SK-N-MC (cell line): Measurements from ENCODE around the gene NNAT.
"Not testable (repeated sequence)": the region's sequence is repeated elsewhere in the genome, so short reads cannot be mapped to it uniquely, and the experiment has no call there.

Experiments
- DNase-seq: peaks from one replicate; pipeline ENCODE4 v3.0.0-alpha.2; 2011; ENCODE audit warnings: low read depth, low spot score
- H3K27ac ChIP-seq: fragments of 200-600 bp; sonication (generic); 2 replicates; pipeline ENCODE4 v1.5.1; 2016; ENCODE audit warnings: mixed run types
- H3K36me3 ChIP-seq: fragments of 200-600 bp; sonication (generic); 2 replicates; pipeline ENCODE4 v1.6.1; 2017; ENCODE audit warnings: antibody characterized with exemption, low read length, mixed read lengths; ENCODE audit not compliant: insufficient read depth
- H3K4me3 ChIP-seq: fragments of 200-600 bp; sonication (generic); 2 replicates; pipeline ENCODE4 v1.5.1; 2016
- H3K9ac ChIP-seq: fragments of 200-600 bp; sonication (generic); 2 replicates; pipeline ENCODE4 v1.8.0; 2017; ENCODE audit warnings: mixed run types, mixed read lengths; ENCODE audit not compliant: insufficient read length
- H3K9me3 ChIP-seq: fragments of 200-600 bp; sonication (generic); 2 replicates; pipeline ENCODE4 v1.6.1; 2017; ENCODE audit warnings: low read depth, mild to moderate bottlenecking, antibody characterized with exemption, low read length, moderate library complexity, mixed read lengths
- EZH2 ChIP-seq: fragments of 200-600 bp; sonication (generic); IDR thresholded peaks from one replicate; pipeline ENCODE4 v1.6.1; 2017; ENCODE audit warnings: antibody characterized with exemption
- FOXP2 ChIP-seq: optimal IDR thresholded peaks from 2 replicates; pipeline ENCODE3; 2011; ENCODE audit warnings: mild to moderate bottlenecking, moderate library complexity; ENCODE audit not compliant: insufficient read depth; ENCODE audit errors: extremely low read length, control extremely low read depth
- POLR2AphosphoS5 ChIP-seq: IDR thresholded peaks from 2 replicates; pipeline ENCODE4 v1.6.1; 2012; ENCODE audit warnings: mild to moderate bottlenecking, low read depth, low read length, borderline replicate concordance

The NNAT gene

DNA sequence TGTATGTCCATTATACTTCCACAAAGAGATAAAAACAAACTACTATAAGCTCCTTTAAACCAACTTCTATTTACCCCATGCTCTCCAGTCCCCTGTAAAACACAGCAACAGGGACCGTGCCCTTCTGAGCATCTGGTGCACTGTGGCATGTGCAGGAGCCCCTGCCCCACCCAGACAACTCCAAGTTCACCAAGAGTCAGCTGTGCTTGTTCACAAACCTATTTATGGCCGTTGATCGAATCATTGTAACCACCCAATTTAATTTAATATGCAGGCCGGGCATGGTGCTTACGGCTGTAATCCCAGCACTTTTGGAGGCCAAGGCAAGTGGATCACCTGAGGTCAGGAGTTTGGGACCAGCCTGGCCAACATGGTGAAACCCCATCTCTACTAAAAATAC, 20.3 kb downstream of the NNAT start:
- no peak overlapping the region for H3K27ac ChIP-seq

DNA sequence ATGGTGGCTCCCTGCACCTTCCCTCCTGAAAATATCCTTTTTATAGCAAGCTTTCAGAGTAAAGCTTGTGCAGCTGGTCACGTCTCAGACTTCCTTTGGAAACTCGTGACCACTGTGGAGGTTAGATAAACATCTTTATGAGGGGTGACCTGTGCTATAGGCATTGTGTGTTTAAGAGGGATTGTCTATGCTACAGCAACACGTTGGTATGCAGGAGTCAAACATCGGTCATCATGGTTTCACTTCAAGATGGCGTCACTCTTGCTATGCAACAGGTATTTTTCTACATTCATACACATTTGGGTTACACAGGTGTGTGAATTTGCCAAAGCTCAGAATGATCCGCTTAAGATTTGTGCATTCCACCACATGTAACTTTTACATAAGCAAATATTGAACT, 21.2 kb downstream of the NNAT start:
- H3K27ac ChIP-seq = no peak overlapping the region
- DNase-seq = no peak
- no peaks in the 10 kb centered on the region for H3K36me3 ChIP-seq
- TF ChIP-seq FOXP2 (no peak), EZH2 (no peak), POLR2AphosphoS5 (no peak)
- H3K9me3 ChIP-seq = no peaks in the 10 kb centered on the region
- no peak overlapping the region for H3K4me3 ChIP-seq
- H3K9ac ChIP-seq = no peak overlapping the region

More for the DNA sequence above, 20.3 kb downstream of the NNAT start:
- Histone ChIP-seq H3K36me3 (no peaks in the 10 kb centered on the region), H3K4me3 (no peak overlapping the region), H3K9me3 (no peaks in the 10 kb centered on the region), H3K9ac (no peak overlapping the region)
- no peak for TF ChIP-seq POLR2AphosphoS5
- no peak for TF ChIP-seq EZH2
- no peak for DNase-seq

DNA sequence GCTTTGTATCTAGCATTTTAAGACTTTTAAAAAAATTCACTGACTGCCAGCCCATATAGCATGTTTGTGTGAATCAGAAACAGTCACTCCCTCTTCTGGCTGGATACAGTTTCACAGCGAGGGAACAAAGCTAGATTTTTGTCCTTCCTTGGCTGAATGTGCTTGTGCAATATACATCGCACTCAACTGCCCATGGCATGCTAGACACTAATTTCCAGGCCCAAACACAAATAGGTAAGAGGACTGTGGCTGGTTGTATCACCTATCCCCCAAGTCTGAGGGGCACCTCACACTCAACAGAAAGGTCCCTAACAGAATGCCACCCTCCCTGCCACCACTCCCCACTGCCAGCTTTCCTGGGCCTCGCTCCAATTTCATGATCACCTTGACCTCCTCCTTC, 22.8 kb downstream of the NNAT start:
- DNase-seq = no peak
- H3K4me3 ChIP-seq = no peak overlapping the region
- H3K9ac ChIP-seq = no peak overlapping the region
- no peak for TF ChIP-seq EZH2
- TF ChIP-seq FOXP2 = no peak
- no peak for TF ChIP-seq POLR2AphosphoS5
- H3K36me3 ChIP-seq = no peaks in the 10 kb centered on the region
- H3K9me3 ChIP-seq = no peaks in the 10 kb centered on the region
- no peak overlapping the region for H3K27ac ChIP-seq

DNA sequence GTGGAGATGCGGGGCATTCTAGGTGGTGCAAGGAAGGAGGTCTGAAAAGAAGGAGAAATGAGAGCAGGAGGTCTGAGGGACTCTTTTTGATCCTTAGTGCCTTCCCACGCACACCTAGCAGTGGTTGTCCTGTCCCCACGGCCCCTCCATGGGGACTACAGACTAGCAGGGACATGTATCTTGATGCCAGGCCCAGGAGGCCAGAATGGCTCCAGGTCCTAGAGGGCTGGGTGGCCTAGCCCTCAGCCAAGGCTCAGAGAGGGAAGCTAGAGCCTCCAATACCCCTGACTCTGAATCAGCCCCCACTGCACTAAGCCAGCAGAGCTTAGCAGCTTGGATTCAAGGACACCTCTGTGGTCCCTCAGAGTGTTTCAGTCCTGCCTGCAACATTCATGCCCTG, 23.3 kb downstream of the NNAT start:
- no peaks in the 10 kb centered on the region for H3K36me3 ChIP-seq
- no peak overlapping the region for H3K4me3 ChIP-seq
- no peak overlapping the region for H3K27ac ChIP-seq
- no peak overlapping the region for H3K9ac ChIP-seq
- TF ChIP-seq POLR2AphosphoS5 = no peak
- TF ChIP-seq FOXP2 = no peak
- TF ChIP-seq EZH2 = no peak
- DNase-seq = no peak
- H3K9me3 ChIP-seq = no peaks in the 10 kb centered on the region

- Histone ChIP-seq H3K27ac (no peak overlapping the region), H3K4me3 (no peak overlapping the region), H3K36me3 (no peaks in the 10 kb centered on the region), H3K9ac (no peak overlapping the region), H3K9me3 (no peaks in the 10 kb centered on the region)
- no peak for TF ChIP-seq FOXP2
- TF ChIP-seq POLR2AphosphoS5 = no peak
- no peak for TF ChIP-seq EZH2
- no peak for DNase-seq
Measured at GRCh38 chr20:37545516-37545915, 24.5 kb downstream of the NNAT start.

- no peak for TF ChIP-seq EZH2
- no peak for TF ChIP-seq POLR2AphosphoS5
- TF ChIP-seq FOXP2 = no peak
- Histone ChIP-seq H3K9ac (no peak overlapping the region), H3K9me3 (no peaks in the 10 kb centered on the region), H3K36me3 (no peaks in the 10 kb centered on the region), H3K27ac (no peak overlapping the region), H3K4me3 (no peak overlapping the region)
- DNase-seq = no peak
Measured at GRCh38 chr20:37547912-37548311, 26.9 kb downstream of the NNAT start.

- not testable (repeated sequence) for H3K9ac ChIP-seq, H3K4me3 ChIP-seq, H3K9me3 ChIP-seq, H3K36me3 ChIP-seq, H3K27ac ChIP-seq, DNase-seq
Measured at GRCh38 chr20:37550101-37550920, 29.3 kb downstream of the NNAT start.

GRCh38 chr20:37551660-37552059, 30.6 kb downstream of the NNAT start:
- DNase-seq, H3K9me3 ChIP-seq, H3K9ac ChIP-seq, H3K36me3 ChIP-seq, H3K27ac ChIP-seq, H3K4me3 ChIP-seq: not testable (repeated sequence)

DNA sequence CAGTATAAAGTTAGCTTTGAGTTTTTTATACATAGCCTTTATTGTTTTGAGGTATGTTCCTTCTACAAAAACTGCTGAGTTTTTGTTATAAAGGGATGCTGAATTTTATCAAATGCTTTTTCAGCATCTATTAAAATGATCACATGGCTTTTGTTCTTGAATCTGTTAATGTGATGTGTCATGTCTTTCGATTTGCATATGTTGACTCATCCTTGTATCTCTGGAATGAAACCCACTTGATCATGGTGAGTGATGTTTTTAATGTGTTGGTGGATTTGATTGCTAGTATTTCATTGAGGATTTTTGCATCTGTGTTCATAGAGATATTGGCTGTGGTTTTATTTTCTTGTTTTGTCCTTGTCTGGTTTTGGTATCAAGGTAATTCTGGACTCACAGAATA, 31.4 kb downstream of the NNAT start:
- no peaks in the 10 kb centered on the region for H3K36me3 ChIP-seq
- H3K4me3 ChIP-seq = no peak overlapping the region
- H3K9me3 ChIP-seq = no peaks in the 10 kb centered on the region
- TF ChIP-seq FOXP2 (no peak), EZH2 (no peak), POLR2AphosphoS5 (no peak)
- H3K27ac ChIP-seq = no peak overlapping the region
- DNase-seq = no peak
- no peak overlapping the region for H3K9ac ChIP-seq

- not testable (repeated sequence) for H3K9ac ChIP-seq, H3K27ac ChIP-seq, H3K36me3 ChIP-seq, DNase-seq, H3K4me3 ChIP-seq, H3K9me3 ChIP-seq
Measured at GRCh38 chr20:37554721-37555298, 33.8 kb downstream of the NNAT start.
